PFSK-1 (cell line): Measurements from ENCODE around the gene NELFCD. TPM values are rescaled to one million over a fixed set of nuclear protein-coding genes. Genes with fewer than 3 reads are reported as not detected.
A peak's percentile ranks its signal among the peaks of the same experiment; 100 is the strongest.

Source experiments
- FOXP2 ChIP-seq: optimal IDR thresholded peaks from 2 replicates; pipeline ENCODE3; 2011; ENCODE audit warnings: borderline replicate concordance, control low read depth, inconsistent platforms; ENCODE audit not compliant: insufficient read depth; ENCODE audit errors: extremely low read length, extremely low read depth
- POLR2AphosphoS5 ChIP-seq: IDR thresholded peaks from 2 replicates; pipeline ENCODE4 v1.6.1; 2012; ENCODE audit warnings: low read depth, mild to moderate bottlenecking, control low read depth, low read length, moderate library complexity
- REST ChIP-seq, 2 experiments: IDR thresholded peaks; 2 replicates each; pipeline versions ENCODE4 v1.6.1 to v1.8.0; 2011 to 2012; ENCODE audit warnings: low read depth in 2 of 2, low read length in 2 of 2, control low read depth in 1 of 2, inconsistent platforms in 1 of 2, mild to moderate bottlenecking in 1 of 2, moderate library complexity in 1 of 2; ENCODE audit not compliant: insufficient read depth in 1 of 2
- SIN3A ChIP-seq: IDR thresholded peaks from 2 replicates; pipeline ENCODE4 v1.6.1; 2012; ENCODE audit warnings: mild to moderate bottlenecking, low read length, moderate library complexity, borderline replicate concordance; ENCODE audit not compliant: insufficient read depth
- TAF1 ChIP-seq: IDR thresholded peaks from 2 replicates; pipeline ENCODE4 v1.6.1; 2012; ENCODE audit warnings: low read length, control low read depth, borderline replicate concordance; ENCODE audit not compliant: insufficient read depth
- polyA plus RNA-seq: library from polyadenylated mRNA; unstranded; fragments of >200 nt; gene quantifications from one replicate; pipeline ENCODE4 v1.2.1, GENCODE V29; 2012; ENCODE audit warnings: low read depth, missing spikeins; ENCODE audit not compliant: insufficient read length

The NELFCD gene
- 64.7 TPM for polyA plus RNA-seq

GRCh38 chr20:58980711-58981627, at the start of gene NELFCD:
Gene NELFCD (plus strand): TSS chr20:58981256. CDS start chr20:58981310, 54 bp downstream.
- peak; percentile 69 for TF ChIP-seq POLR2AphosphoS5
- TF ChIP-seq SIN3A, result no peak
- TF ChIP-seq REST (IDR thresholded peaks at IDR 0.05; ENCODE audit: insufficient read depth in 1 of 2, low read depth in 2 of 2, low read length in 2 of 2), result 0 out of 4 replicates have a peak, but pooled peaks of 1 of the 2 experiments have one; percentile 27
- TF ChIP-seq FOXP2, result peak; percentile 59
- 0 out of 2 replicates have a peak, but pooled peaks have one; percentile 59 for TF ChIP-seq TAF1

GRCh38 chr20:58932170-58932569, 48.9 kb upstream of the NELFCD start:
- TF ChIP-seq POLR2AphosphoS5 (no peak), TAF1 (no peak), SIN3A (no peak), FOXP2 (no peak), REST (IDR thresholded peaks at IDR 0.05; ENCODE audit: insufficient read depth in 1 of 2, low read depth in 2 of 2, low read length in 2 of 2) (no peak)

GRCh38 chr20:58938078-58938477, 43.0 kb upstream of the NELFCD start:
- TF ChIP-seq FOXP2 (no peak), TAF1 (no peak), REST (IDR thresholded peaks at IDR 0.05; ENCODE audit: insufficient read depth in 1 of 2, low read depth in 2 of 2, low read length in 2 of 2) (no peak), POLR2AphosphoS5 (no peak), SIN3A (no peak)

- TF ChIP-seq TAF1 (no peak), POLR2AphosphoS5 (no peak), REST (IDR thresholded peaks at IDR 0.05; ENCODE audit: insufficient read depth in 1 of 2, low read depth in 2 of 2, low read length in 2 of 2) (no peak), SIN3A (no peak)
Measured at GRCh38 chr20:58938541-58938940, 42.5 kb upstream of the NELFCD start.
